Muscle of arm (tissue), 12 donors: ENCODE data around the gene ZMYND8. TPM values are rescaled to one million over a fixed set of nuclear protein-coding genes. Genes with fewer than 3 reads are reported as not detected.
"Not testable (repeated sequence)": the region's sequence is repeated elsewhere in the genome, so short reads cannot be mapped to it uniquely, and the experiment has no call there.

ENCODE experiments used
- DNase-seq: peaks from one replicate; pipeline ENCODE4 v3.0.0-alpha.2; 2013
- polyA plus RNA-seq, 12 donors: library from polyadenylated mRNA; unstranded; fragments of 120-200 nt; gene quantifications; one replicate each; pipeline ENCODE4 v1.2.1, GENCODE V29; 2013; ENCODE audit not compliant: insufficient read length in 12 of 12

The ZMYND8 gene
- polyA plus RNA-seq, 12 donors = 14.7 to 83.9 (median 17.1) TPM

DNA sequence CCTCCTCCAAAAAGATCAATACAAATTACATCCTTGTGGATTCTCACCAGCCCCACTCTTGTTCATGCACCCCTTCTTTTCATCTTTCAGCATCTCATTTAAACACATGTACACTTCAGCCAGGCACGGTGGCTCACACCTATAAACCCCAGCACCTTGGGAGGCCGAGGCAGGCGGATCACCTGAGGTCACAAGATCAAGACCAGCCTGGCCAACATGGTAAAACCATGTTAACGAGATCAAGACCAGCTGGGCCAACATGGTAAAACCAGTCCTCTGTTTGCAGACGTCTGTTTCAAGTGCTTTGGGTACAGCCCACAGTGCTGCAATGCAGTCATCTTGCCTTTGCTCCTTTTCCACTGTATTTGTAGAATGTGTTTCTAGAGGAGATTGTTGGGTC lies 45.3 kb downstream of the ZMYND8 start:
- DNase-seq = no peak

- no peak for DNase-seq
Observed at GRCh38 chr20:47310729-47311128, 45.8 kb downstream of the ZMYND8 start.

DNA sequence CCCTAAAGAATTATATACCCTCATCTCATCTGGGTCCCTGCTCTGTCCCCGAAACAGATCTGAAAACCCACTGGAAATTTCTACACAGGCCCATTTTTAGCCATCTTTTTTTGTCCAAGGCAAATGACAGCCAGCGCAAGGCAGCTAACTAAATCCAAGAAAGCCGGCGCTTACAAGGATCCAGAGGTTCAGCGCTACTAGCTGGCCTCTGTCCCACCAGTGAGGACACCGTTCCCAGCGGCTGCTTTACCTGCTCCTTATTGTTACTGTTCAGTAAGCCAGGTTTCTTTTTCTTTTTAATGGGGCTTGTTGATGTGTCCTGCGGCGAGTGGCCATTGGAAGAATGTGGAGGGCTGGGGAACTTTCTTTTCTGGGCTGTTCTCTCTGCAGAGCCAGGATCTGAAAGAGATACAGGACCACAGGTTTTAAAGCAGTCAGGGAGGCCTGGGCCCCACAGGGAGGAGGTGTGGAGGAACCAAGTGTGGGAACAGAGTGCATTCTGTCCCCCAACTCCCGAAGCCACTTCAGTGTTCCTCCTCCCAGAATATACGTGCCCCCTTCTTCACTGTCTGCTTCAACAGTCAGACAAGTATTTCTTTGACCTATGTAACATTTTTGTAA lies 46.6 kb downstream of the ZMYND8 start:
- DNase-seq = no peak

- no peak for DNase-seq
Observed at GRCh38 chr20:47309394-47309793, 47.1 kb downstream of the ZMYND8 start.

- DNase-seq = not testable (repeated sequence)
Observed at GRCh38 chr20:47307569-47307968, 48.9 kb downstream of the ZMYND8 start.

DNA sequence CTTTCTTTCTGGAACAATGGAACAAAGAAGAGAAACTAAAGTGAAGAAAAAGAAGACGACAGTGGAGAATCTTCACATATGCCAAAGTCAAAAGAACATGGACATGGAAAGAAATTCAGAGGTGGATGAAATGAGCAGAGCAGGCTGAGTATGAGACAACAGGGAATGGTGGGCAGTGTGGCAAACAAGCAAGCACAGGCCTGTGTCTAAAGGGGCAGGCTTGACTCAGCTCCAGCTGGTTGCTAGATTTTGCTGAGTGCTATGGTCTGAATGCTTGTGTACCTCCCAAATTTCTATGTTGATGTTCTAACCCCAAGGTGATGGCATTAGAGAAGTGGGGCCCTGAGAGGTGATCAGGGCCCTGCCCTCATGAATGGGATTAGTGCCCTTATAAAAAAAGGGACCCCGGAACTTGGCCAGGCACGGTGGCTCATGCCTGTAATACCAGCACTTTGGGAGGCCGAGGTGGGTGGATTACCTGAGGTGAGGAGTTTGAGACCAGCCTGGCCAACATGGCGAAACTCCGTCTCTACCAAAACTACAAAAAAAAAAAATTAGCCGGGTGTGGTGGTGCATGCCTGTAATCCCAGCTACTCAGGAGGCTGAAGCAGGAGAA lies 49.6 kb downstream of the ZMYND8 start:
- DNase-seq = no peak

DNA sequence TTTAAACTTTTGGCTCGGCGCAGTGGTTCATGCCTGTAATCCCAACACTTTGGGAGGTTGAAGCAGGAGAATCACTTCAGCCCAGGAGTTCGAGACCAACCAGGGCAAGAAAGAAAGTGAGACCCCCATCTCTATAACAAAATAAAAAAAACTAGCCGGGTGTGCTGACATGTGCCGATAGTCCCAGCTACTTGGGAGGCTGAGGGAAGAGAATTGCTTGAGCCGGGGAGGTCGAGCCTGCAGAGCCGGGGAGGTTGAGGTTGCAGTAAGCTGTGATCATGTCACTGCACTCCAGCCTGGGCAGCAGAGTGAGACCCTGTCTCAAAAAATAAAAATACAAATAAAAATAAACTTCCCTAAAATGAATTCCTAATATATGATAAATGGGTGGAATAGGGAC lies 50.4 kb downstream of the ZMYND8 start:
- DNase-seq = no peak

- no peak for DNase-seq
Observed at GRCh38 chr20:47305667-47306066, 50.8 kb downstream of the ZMYND8 start.

GRCh38 chr20:47304287-47304686 lies 52.2 kb downstream of the ZMYND8 start:
- no peak for DNase-seq

DNA sequence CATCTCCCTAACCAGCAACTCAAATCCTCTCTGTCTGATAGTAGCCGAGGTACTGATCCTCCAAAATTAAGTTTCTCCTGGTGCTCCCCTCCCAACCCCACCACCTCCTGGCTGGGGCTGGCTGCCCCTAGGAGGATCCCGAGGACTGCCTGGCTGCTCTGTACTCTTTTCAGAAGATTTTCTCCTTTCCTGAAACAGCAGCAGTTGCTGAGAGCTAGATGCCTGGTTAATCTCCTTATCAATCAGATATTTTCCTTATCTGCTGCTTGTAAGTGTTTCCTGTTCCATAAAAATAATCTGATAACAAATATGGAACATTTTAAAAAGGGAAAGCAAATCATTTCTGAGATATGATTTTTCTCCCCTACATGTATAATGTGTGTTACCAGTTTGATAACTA lies 52.8 kb downstream of the ZMYND8 start:
- DNase-seq = no peak

DNA sequence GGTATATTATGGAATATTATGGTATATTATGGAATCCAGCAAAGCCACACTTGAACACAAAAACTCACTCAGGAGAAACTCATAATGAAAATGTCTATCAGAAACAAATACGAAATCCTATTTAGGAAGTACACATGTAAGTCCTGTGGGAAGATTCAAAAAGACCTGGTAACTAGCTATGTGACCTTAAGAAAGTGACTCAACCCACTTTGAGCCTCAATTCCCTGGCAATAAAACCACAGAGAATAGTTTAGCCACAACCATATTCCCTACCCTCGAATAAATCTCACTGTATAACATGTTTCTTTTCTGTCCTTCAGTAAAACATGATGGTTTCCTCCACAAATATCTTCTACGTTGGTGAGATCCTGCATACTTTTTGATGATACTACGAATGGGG lies 56.4 kb downstream of the ZMYND8 start:
- DNase-seq = no peak

DNA sequence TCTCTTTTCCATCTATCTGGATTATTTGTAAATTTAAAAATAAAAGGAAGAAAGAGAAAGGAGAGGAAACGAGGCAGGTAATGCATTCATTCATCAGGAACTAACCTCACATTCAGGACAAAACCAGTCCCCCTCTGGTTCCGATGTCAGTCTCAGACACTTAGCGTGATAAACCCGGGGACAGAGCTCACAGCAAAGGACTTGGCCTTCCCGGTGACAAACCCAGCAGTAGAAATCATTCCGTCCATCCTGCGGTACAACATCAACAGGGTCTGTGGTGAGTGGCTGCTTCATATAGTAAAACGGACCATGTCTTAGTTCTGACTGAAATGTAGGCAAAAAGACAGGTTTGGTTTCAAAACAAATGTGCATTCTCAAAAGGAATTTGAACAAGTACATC lies 57.9 kb downstream of the ZMYND8 start:
- no peak for DNase-seq

GRCh38 chr20:47297746-47298145 lies 58.8 kb downstream of the ZMYND8 start:
- DNase-seq = no peak

- no peak for DNase-seq
Observed at GRCh38 chr20:47296950-47297349, 59.5 kb downstream of the ZMYND8 start.

- DNase-seq = no peak
Observed at GRCh38 chr20:47295921-47296426, 60.5 kb downstream of the ZMYND8 start.

GRCh38 chr20:47295129-47295813 lies 61.2 kb downstream of the ZMYND8 start:
- DNase-seq = no peak

DNA sequence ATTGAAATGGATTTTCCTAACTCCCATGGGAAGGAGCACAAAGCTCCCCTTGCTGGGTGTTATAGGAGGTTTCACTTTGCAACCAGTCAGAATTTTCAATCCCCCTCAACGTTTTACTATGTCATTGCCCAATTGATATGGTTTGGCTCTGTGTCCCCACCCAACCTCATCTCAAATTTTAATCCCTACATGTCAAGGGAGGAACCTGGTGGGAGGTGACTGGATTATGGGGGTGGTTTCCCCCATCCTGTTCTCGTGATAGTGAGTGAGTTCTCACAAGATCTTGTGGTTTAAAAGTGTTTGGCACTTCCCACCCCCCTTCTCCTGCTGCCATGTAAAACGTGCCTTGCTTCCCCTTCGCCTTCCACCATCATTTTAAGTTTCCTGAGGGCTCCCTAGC lies 62.9 kb downstream of the ZMYND8 start:
- DNase-seq = no peak

DNA sequence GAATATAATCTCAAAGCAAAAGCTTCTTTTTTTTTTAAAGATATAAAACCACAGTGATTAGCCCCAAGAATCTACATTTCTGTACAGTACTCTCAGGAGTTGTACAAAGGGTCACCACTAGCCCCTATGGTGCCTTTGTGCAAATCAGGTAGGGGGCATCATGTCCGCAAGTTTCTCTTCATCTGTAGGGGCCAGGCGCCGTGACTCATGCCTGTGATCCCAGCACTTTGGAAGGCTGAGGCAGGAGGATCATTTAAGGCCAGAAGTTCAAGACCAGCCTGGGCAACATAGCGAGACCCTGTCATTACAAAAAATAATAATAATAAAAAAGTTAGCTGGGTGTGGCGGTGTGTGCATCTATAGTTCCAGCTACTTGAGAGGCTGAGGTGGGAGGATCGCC lies 63.9 kb downstream of the ZMYND8 start:
- DNase-seq = no peak

GRCh38 chr20:47290666-47291430 lies 65.7 kb downstream of the ZMYND8 start:
- DNase-seq = no peak

GRCh38 chr20:47290008-47290407 lies 66.5 kb downstream of the ZMYND8 start:
- no peak for DNase-seq

GRCh38 chr20:47289096-47289495 lies 67.4 kb downstream of the ZMYND8 start:
- no peak for DNase-seq

- DNase-seq = not testable (repeated sequence)
Observed at GRCh38 chr20:47288530-47288929, 68.0 kb downstream of the ZMYND8 start.
